Measurements from ENCODE around the gene LZTS2. TPM values are rescaled to one million over a fixed set of nuclear protein-coding genes. Genes with fewer than 3 reads are reported as not detected.

The LZTS2 gene
- total and polyA plus RNA-seq, 9 donors, result 9.4 to 121 (median 77.4) TPM

- intact Hi-C loops (cut with DNase I), result no loop called here
Measured at GRCh38 chr10:101040061-101040460, 40.5 kb downstream of the LZTS2 start.

GRCh38 chr10:101040851-101041250, 41.2 kb downstream of the LZTS2 start:
- H3K9me3 ChIP-seq, result no peaks in the 10 kb centered on the region
- intact Hi-C loops (cut with DNase I), result loop anchor here in 1 of 4 donors (1.0 kb wide), 1 partner anchor 26 kb away; no protein-coding TSS in a partner anchor
- DNase-seq, result no peak
- H3K36me3 ChIP-seq, result no peaks in the 10 kb centered on the region
- H3K27me3 ChIP-seq, result no peaks in the 10 kb centered on the region
- TF ChIP-seq POLR2A (IDR thresholded peaks at IDR 0.05), result no peak
- TF ChIP-seq EP300 (IDR thresholded peaks at IDR 0.05), result no peak
- no peak for TF ChIP-seq CTCF (IDR thresholded peaks at IDR 0.05)
- no peak overlapping the region for H3K4me3 ChIP-seq
- peaks cover 3% of the 10 kb centered on the region for H3K4me1 ChIP-seq (ENCODE audit: insufficient read depth)
- WGBS, 3 donors, result 38 to 49% (median 42%) methylated on average over 2 of the region's 2 CpGs
- H3K27ac ChIP-seq, result no peak overlapping the region

More at GRCh38 chr10:101040061-101040460, 40.5 kb downstream of the LZTS2 start:
- Histone ChIP-seq H3K27ac (no peak overlapping the region), H3K27me3 (no peaks in the 10 kb centered on the region), H3K36me3 (no peaks in the 10 kb centered on the region), H3K9me3 (no peaks in the 10 kb centered on the region), H3K4me1 (ENCODE audit: insufficient read depth) (peaks cover 3% of the 10 kb centered on the region), H3K4me3 (no peak overlapping the region)
- TF ChIP-seq CTCF (IDR thresholded peaks at IDR 0.05), result no peak
- TF ChIP-seq EP300 (IDR thresholded peaks at IDR 0.05), result no peak
- no peak for TF ChIP-seq POLR2A (IDR thresholded peaks at IDR 0.05)
- WGBS, 3 donors, result 86 to 92% (median 87%) methylated on average over 3 of the region's 3 CpGs
- no peak for DNase-seq

- DNase-seq, result peak; percentile 74 to 89 (median 83)
- no peak overlapping the region for H3K27ac ChIP-seq
- H3K9me3 ChIP-seq, result no peaks in the 10 kb centered on the region
- 24 to 27% (median 26%) methylated on average over 6 of the region's 6 CpGs for WGBS, 3 donors
- intact Hi-C loops (cut with DNase I), result loop anchor here in 1 of 4 donors (1.0 kb wide), 1 partner anchor 26 kb away; no protein-coding TSS in a partner anchor
- H3K4me1 ChIP-seq (ENCODE audit: insufficient read depth), result peaks cover 3% of the 10 kb centered on the region
- no peaks in the 10 kb centered on the region for H3K27me3 ChIP-seq
- TF ChIP-seq EP300 (IDR thresholded peaks at IDR 0.05), result no peak
- no peak for TF ChIP-seq POLR2A (IDR thresholded peaks at IDR 0.05)
- TF ChIP-seq CTCF (IDR thresholded peaks at IDR 0.05), result peak; percentile 32 to 69 (median 49)
- no peak overlapping the region for H3K4me3 ChIP-seq
- no peaks in the 10 kb centered on the region for H3K36me3 ChIP-seq
Measured at GRCh38 chr10:101041252-101041761, 41.7 kb downstream of the LZTS2 start.

- Histone ChIP-seq H3K9me3 (no peaks in the 10 kb centered on the region), H3K27me3 (no peaks in the 10 kb centered on the region), H3K27ac (peak overlapping the region; percentile 54 to 76), H3K4me1 (ENCODE audit: insufficient read depth) (peaks cover 3% of the 10 kb centered on the region), H3K4me3 (peak overlapping the region; percentile 51), H3K36me3 (no peaks in the 10 kb centered on the region)
- no peak for DNase-seq
- intact Hi-C loops (cut with DNase I), result no loop called here
- TF ChIP-seq EP300 (IDR thresholded peaks at IDR 0.05) (no peak), CTCF (IDR thresholded peaks at IDR 0.05) (no peak), POLR2A (IDR thresholded peaks at IDR 0.05) (no peak)
- WGBS, 3 donors, result 55 to 58% (median 55%) methylated on average over 4 of the region's 4 CpGs
Measured at GRCh38 chr10:101042118-101042517, 42.5 kb downstream of the LZTS2 start.
